Limb (tissue), 2 donors: ENCODE data around the gene RAB3C.
"Not testable (repeated sequence)": the region's sequence is repeated elsewhere in the genome, so short reads cannot be mapped to it uniquely, and the experiment has no call there.

Experiments used
- DNase-seq, 2 donors: peaks; one replicate each; pipeline ENCODE4 v3.0.0-alpha.2; 2016; ENCODE audit errors: extremely low spot score in 2 of 2

The RAB3C gene, protein sequence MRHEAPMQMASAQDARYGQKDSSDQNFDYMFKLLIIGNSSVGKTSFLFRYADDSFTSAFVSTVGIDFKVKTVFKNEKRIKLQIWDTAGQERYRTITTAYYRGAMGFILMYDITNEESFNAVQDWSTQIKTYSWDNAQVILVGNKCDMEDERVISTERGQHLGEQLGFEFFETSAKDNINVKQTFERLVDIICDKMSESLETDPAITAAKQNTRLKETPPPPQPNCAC

DNA sequence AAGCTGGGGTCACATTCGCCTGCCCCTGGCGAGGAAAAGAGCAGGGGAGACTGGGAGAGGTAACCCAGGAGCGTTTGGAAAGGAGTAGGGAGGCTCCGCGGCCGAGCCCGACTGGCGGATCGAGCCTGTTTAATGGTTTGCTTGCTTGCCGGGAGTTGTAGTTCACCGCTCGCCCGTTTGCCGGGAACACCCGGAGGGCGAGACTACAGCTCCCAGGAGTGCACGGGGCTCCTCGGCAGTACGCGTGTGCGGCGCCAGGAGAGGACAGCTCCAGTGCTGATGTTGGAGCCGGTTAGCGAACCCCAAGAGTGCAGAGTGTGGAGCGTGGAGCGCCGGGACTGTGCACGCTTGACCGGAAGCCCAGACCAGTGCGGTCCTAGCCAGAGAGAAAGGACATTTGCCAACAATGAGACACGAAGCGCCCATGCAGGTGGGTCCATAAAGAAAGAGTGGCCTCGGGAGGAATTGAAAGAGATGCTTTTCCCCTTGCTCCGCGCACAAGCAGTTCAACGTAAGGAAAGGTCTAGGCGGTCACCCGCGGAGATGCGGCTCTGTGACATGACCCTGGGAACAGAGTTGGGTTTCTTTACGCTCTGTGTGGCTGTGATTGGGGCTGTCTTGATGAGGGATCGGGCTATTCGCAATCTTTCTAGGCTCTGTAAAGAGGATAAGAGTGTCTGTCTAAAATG, at the start of gene RAB3C:
RAB3C (plus strand) TSS at position 273 of the 689 bp plus-strand sequence; CDS start at position 407, 134 bp downstream.
- DNase-seq = peak; percentile 95 to 96

DNA sequence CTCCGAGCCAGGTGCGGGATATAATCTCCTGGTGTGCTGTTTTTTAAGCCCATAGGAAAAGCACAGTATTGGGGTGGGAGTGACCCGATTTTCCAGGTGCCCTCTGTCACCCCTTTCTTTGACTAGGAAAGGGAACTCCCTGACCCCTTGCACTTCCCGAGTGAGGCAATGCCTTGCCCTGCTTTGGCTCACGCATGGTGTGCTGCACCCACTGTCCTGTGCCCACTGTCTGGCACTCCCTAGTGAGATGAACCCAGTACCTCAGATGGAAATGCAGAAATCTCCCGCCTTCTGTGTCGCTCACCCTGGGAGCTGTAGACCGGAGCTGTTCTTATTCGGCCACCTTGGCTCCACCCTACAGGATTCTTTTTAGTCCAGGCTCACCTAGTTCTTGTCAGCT, 40.9 kb upstream of the RAB3C start:
- not testable (repeated sequence) for DNase-seq

DNA sequence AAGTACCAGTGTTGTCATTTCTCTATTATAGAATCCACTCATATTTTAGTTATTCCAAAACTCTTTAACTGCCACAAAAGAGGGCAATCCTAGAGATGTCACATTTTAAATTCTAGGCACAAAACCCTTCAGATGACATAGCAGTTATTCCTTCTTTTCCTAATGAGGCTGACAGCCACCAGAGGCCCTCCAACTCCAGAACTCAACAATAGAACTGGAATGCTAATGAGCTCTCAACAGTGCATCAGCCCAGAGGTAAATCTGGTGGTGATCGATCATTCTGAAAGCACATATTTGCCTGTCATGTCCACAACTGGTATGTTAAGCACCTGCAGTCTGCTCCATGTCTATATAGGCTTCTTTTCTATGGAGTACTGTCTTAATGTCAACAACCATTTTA, 40.2 kb upstream of the RAB3C start:
- DNase-seq = no peak

GRCh38 chr5:58543723-58544122, 39.2 kb upstream of the RAB3C start:
- DNase-seq = no peak

GRCh38 chr5:58544195-58544594, 38.7 kb upstream of the RAB3C start:
- no peak for DNase-seq

GRCh38 chr5:58544926-58545325, 37.9 kb upstream of the RAB3C start:
- no peak for DNase-seq

GRCh38 chr5:58545912-58546311, 37.0 kb upstream of the RAB3C start:
- no peak for DNase-seq

GRCh38 chr5:58548068-58548467, 34.8 kb upstream of the RAB3C start:
- DNase-seq = no peak

DNA sequence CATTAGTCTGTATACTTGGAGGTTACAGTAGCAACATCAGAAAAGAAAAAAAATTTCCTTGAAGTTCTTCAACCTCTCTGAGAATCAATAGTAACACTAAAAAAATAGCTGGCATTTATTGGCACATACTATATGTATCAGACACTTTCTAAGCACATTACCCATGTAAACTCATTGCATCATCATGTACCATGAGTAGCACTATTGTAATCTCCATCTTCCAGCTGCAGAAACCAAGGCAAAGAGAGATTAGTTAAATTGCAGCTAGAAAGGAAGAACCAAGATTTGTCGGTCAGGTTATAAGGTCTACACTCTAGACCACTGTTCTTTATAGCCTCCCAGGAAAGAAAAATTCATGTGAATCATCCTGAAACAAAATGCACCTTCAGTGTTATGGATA, 31.4 kb upstream of the RAB3C start:
- no peak for DNase-seq

GRCh38 chr5:58557665-58558338, 25.1 kb upstream of the RAB3C start:
- not testable (repeated sequence) for DNase-seq

DNA sequence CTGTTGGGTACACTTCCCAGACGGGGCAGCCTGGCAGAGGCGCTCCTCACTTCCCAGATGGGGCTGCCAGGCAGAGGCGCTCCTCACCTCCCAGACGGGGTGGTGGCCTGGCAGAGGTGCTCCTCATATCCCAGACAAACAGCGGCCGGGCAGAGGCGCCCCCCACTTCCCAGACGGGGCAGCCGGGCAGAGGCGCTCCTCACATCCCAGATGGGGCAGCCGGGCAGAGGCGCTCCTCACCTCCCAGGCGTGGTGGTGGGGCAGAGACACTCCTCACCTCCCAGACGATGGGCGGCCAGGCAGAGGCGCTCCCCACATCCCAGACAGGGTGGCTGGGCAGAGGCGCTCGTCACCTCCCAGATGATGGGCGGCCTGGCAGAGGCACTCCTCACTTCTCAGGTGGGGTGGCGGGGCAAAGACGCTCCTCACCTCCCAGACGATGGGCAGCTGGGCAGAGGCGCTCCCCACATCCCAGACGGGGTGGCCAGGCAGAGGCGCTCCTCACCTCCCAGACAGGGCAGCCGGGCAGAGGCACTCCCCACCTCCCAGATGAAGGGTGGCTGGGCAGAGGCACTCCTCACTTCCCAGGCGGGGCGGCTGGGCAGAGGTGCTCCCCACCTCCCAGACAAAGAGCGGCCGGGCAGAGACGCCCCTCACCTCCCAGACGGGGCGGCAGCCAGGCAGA, 19.7 kb upstream of the RAB3C start:
- not testable (repeated sequence) for DNase-seq

GRCh38 chr5:58564043-58564832, 18.6 kb upstream of the RAB3C start:
- DNase-seq = not testable (repeated sequence)

GRCh38 chr5:58565033-58565432, 17.8 kb upstream of the RAB3C start:
- no peak for DNase-seq

- DNase-seq = no peak
Measured at GRCh38 chr5:58571501-58571900, 11.4 kb upstream of the RAB3C start.

DNA sequence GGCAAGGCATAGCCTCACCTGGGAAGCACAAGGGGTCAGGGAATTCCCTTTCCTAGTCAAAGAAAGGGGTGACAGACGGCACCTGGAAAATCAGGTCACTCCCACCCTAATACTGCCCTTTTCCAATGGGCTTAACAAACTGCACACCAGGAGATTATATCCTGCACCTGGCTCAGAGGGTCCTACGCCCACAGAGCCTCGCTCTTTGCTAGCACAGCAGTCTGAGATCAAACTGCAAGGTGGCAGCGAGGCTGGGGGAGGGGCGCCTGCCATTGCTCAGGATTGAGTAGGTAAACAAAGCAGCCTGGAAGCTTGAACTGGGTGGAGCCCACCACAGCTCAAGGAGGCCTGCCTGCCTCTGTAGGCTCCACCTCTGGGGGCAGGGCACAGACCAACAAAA, 9.9 kb upstream of the RAB3C start:
- not testable (repeated sequence) for DNase-seq

- no peak for DNase-seq
Measured at GRCh38 chr5:58579781-58580180, 3.1 kb upstream of the RAB3C start.

- peak in 1 of 2 donors; percentile 61 for DNase-seq
Measured at GRCh38 chr5:58582019-58582802, 664 bp upstream of the RAB3C start.

GRCh38 chr5:58595952-58596351, 13.1 kb downstream of the RAB3C start:
- DNase-seq = no peak

GRCh38 chr5:58598440-58598839, 15.6 kb downstream of the RAB3C start:
- no peak for DNase-seq

- DNase-seq = no peak
Measured at GRCh38 chr5:58599217-58599616, 16.3 kb downstream of the RAB3C start.
